SK-N-SH treated with all-trans-retinoic acid at 6 μM for 48 hours (cell line): ENCODE results near the gene LRRC9.

Experiments used
- ATAC-seq: fragments of 200-7000 bp; cut with Tn5 transposase; 3 replicates; pipeline ENCODE4 v1.9.1; 2020; ENCODE audit warnings: mild to moderate bottlenecking, moderate library complexity
- ARNTL ChIP-seq: fragments of 450-650 bp; formaldehyde crosslinking; IDR thresholded peaks from 2 replicates; pipeline ENCODE4 v1.5.0; 2020; ENCODE audit warnings: low read depth, mild to moderate bottlenecking, moderate library complexity, borderline replicate concordance
- BACH2 ChIP-seq: fragments of 250-450 bp; sonication (Bioruptor Pico); IDR thresholded peaks from 2 replicates; pipeline ENCODE4 v1.9.0; 2021; ENCODE audit warnings: mild to moderate bottlenecking, borderline replicate concordance
- CREB5 ChIP-seq: fragments of 250-450 bp; sonication (Bioruptor Pico); IDR thresholded peaks from 2 replicates; pipeline ENCODE4 v1.5.1; 2020; ENCODE audit warnings: low read depth, mild to moderate bottlenecking, moderate library complexity
- CSDC2 ChIP-seq: fragments of 250-450 bp; sonication (Bioruptor Pico); IDR thresholded peaks from 2 replicates; pipeline ENCODE4 v1.5.0; 2020; ENCODE audit warnings: mild to moderate bottlenecking, moderate library complexity
- CSRNP3 ChIP-seq: fragments of 250-450 bp; sonication (Bioruptor Pico); IDR thresholded peaks from 2 replicates; pipeline ENCODE4 v1.5.1; 2021; ENCODE audit warnings: mild to moderate bottlenecking, moderate library complexity
- ESRRG ChIP-seq: fragments of 250-450 bp; sonication (Bioruptor Pico); IDR thresholded peaks from 2 replicates; pipeline ENCODE4 v1.6.1; 2021; ENCODE audit warnings: mild to moderate bottlenecking
- GLIS3 ChIP-seq: fragments of 250-450 bp; sonication (Bioruptor Pico); IDR thresholded peaks from 2 replicates; pipeline ENCODE4 v1.5.0; 2020; ENCODE audit warnings: mild to moderate bottlenecking, moderate library complexity
- ISL1 ChIP-seq: fragments of 250-450 bp; sonication (Bioruptor Pico); IDR thresholded peaks from 2 replicates; pipeline ENCODE4 v2.1.2; 2022; ENCODE audit warnings: mild to moderate bottlenecking, moderate library complexity
- OSR1 ChIP-seq: fragments of 250-450 bp; sonication (Bioruptor Pico); IDR thresholded peaks from 2 replicates; pipeline ENCODE4 v1.8.0; 2022; ENCODE audit warnings: moderate library complexity, mild to moderate bottlenecking, inconsistent platforms
- PATZ1 ChIP-seq: fragments of 250-450 bp; sonication (Bioruptor Pico); IDR thresholded peaks from 2 replicates; pipeline ENCODE4 v1.8.0; 2020; ENCODE audit warnings: mild to moderate bottlenecking, moderate library complexity, borderline replicate concordance
- POU6F1 ChIP-seq: fragments of 250-450 bp; sonication (Bioruptor Pico); IDR thresholded peaks from 2 replicates; pipeline ENCODE4 v1.8.0; 2021; ENCODE audit warnings: low read depth, mild to moderate bottlenecking, moderate library complexity, borderline replicate concordance
- PPARA ChIP-seq: fragments of 250-450 bp; sonication (Bioruptor Pico); IDR thresholded peaks from 2 replicates; pipeline ENCODE4 v1.5.0; 2020; ENCODE audit warnings: mild to moderate bottlenecking, borderline replicate concordance
- RARB ChIP-seq: fragments of 250-450 bp; sonication (Bioruptor Pico); IDR thresholded peaks from 2 replicates; pipeline ENCODE4 v1.8.0; 2021; ENCODE audit warnings: mild to moderate bottlenecking, moderate library complexity
- SNAI2 ChIP-seq: fragments of 250-450 bp; sonication (Bioruptor Pico); IDR thresholded peaks from 2 replicates; pipeline ENCODE4 v1.5.0; 2020; ENCODE audit warnings: mild to moderate bottlenecking, moderate library complexity
- TCF4 ChIP-seq: fragments of 250-450 bp; sonication (Bioruptor Pico); IDR thresholded peaks from 2 replicates; pipeline ENCODE4 v1.8.0; 2021; ENCODE audit warnings: mild to moderate bottlenecking, moderate library complexity, borderline replicate concordance
- TOX ChIP-seq: fragments of 250-450 bp; sonication (Bioruptor Pico); IDR thresholded peaks from 2 replicates; pipeline ENCODE4 v1.8.0; 2021; ENCODE audit warnings: mild to moderate bottlenecking, moderate library complexity, borderline replicate concordance
- TSHZ2 ChIP-seq: fragments of 250-450 bp; sonication (Bioruptor Pico); IDR thresholded peaks from 2 replicates; pipeline ENCODE4 v1.5.0; 2020; ENCODE audit warnings: mild to moderate bottlenecking, moderate library complexity
- ZC3H10 ChIP-seq: fragments of 250-450 bp; sonication (Bioruptor Pico); IDR thresholded peaks from 2 replicates; pipeline ENCODE4 v1.5.1; 2021; ENCODE audit warnings: mild to moderate bottlenecking, moderate library complexity
- ZFP3 ChIP-seq: fragments of 250-450 bp; sonication (Bioruptor Pico); IDR thresholded peaks from 2 replicates; pipeline ENCODE4 v1.5.0; 2020; ENCODE audit warnings: mild to moderate bottlenecking, moderate library complexity
- ZFP30 ChIP-seq: fragments of 450-650 bp; formaldehyde crosslinking; IDR thresholded peaks from 2 replicates; pipeline ENCODE4 v1.5.0; 2022; ENCODE audit warnings: mild to moderate bottlenecking, moderate library complexity
- ZNF565 ChIP-seq: fragments of 450-650 bp; formaldehyde crosslinking; conservative IDR thresholded peaks from 2 replicates; pipeline ENCODE4 v1.5.0; 2020; ENCODE audit warnings: low read depth, mild to moderate bottlenecking, moderate library complexity
- ZNF70 ChIP-seq: fragments of 450-650 bp; formaldehyde crosslinking; IDR thresholded peaks from 2 replicates; pipeline ENCODE4 v1.5.0; 2020; ENCODE audit warnings: mild to moderate bottlenecking, moderate library complexity
- ZNF8 ChIP-seq: fragments of 450-650 bp; formaldehyde crosslinking; IDR thresholded peaks from 2 replicates; pipeline ENCODE4 v1.5.0; 2020; ENCODE audit warnings: mild to moderate bottlenecking, moderate library complexity

The LRRC9 gene

GRCh38 chr14:59919570-59920377, at the start of gene LRRC9:
LRRC9 (plus strand) TSS chr14:59920144.
- TF ChIP-seq ZNF70 (CRISPR knock-in tag) (no peak), ARNTL (CRISPR knock-in tag) (no peak), ZFP30 (no peak), ZNF565 (no peak), CSRNP3 (CRISPR knock-in tag) (no peak), PPARA (CRISPR knock-in tag) (no peak), GLIS3 (CRISPR knock-in tag) (no peak), PATZ1 (CRISPR knock-in tag) (no peak), CREB5 (CRISPR knock-in tag) (no peak), ESRRG (CRISPR knock-in tag) (no peak), ZC3H10 (no peak), TCF4 (CRISPR knock-in tag) (no peak), TOX (CRISPR knock-in tag) (no peak), ZFP3 (CRISPR knock-in tag) (no peak), ISL1 (no peak), SNAI2 (CRISPR knock-in tag) (no peak), RARB (CRISPR knock-in tag) (no peak)
- ATAC-seq: peak; percentile 75

GRCh38 chr14:59870277-59871165, 49.4 kb upstream of the LRRC9 start, which contains the start of gene RTN1:
RTN1 (minus strand) TSS chr14:59870776; CDS start chr14:59870630, 146 bp downstream.
- ATAC-seq: peak; percentile 92
- TF ChIP-seq ZNF565 (no peak), ZFP3 (CRISPR knock-in tag) (no peak), ISL1 (no peak), POU6F1 (CRISPR knock-in tag) (no peak), GLIS3 (CRISPR knock-in tag) (no peak), OSR1 (CRISPR knock-in tag) (no peak), ESRRG (CRISPR knock-in tag) (no peak), TSHZ2 (CRISPR knock-in tag) (no peak), ZNF8 (CRISPR knock-in tag) (no peak), TOX (CRISPR knock-in tag) (no peak), ARNTL (CRISPR knock-in tag) (no peak), CSDC2 (CRISPR knock-in tag) (no peak), BACH2 (CRISPR knock-in tag) (no peak), SNAI2 (CRISPR knock-in tag) (no peak)
